Measurements from ENCODE around the gene ZNG1C.
A peak's percentile ranks its signal among the peaks of the same experiment; 100 is the strongest.
"Not testable (repeated sequence)": the region's sequence is repeated elsewhere in the genome, so short reads cannot be mapped to it uniquely, and the experiment has no call there.

DNA sequence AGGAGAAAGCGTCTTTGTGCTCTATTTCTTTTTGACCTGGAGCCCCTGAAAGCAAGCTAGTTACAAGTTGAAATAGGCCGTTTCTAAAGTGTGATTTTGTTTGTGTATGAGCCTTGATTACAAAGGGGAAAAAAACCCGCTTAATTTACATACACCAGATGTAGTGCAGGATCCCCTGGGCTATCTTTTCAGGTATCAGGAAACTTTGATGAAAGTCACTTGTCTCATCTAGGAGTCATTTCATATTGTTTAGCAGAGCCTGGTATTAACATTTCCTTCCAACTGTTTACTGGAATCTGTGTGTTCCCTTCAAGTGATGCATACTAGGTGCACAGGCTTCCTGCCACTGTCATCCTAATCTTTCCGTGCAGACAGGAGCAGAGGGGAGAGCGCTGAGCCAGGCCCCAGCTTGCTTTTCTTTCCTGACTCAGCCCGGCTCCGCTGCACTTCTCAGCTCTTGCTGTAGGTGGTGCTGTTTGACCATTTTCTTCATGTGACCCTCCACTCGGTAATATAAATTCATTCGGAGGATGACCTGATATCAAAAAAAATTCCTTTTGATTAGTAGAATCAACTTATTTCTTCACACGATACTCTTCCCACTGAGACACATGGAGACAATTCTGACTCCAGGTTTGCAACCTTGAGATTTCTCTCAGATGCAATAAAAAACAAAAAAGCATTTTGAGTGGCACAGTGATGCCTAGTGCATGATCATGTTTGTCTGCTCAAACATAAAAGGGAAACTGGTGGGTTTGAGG, 100.7 kb downstream of the ZNG1C start:
- TF ChIP-seq, protein P1, sequence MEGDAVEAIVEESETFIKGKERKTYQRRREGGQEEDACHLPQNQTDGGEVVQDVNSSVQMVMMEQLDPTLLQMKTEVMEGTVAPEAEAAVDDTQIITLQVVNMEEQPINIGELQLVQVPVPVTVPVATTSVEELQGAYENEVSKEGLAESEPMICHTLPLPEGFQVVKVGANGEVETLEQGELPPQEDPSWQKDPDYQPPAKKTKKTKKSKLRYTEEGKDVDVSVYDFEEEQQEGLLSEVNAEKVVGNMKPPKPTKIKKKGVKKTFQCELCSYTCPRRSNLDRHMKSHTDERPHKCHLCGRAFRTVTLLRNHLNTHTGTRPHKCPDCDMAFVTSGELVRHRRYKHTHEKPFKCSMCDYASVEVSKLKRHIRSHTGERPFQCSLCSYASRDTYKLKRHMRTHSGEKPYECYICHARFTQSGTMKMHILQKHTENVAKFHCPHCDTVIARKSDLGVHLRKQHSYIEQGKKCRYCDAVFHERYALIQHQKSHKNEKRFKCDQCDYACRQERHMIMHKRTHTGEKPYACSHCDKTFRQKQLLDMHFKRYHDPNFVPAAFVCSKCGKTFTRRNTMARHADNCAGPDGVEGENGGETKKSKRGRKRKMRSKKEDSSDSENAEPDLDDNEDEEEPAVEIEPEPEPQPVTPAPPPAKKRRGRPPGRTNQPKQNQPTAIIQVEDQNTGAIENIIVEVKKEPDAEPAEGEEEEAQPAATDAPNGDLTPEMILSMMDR (IDR thresholded peaks at IDR 0.05 in 8 of 11, conservative IDR thresholded peaks at IDR 0.05 in 3 of 11): peak in 5 of 11 experiments; percentile 35 to 53 (median 43)
- TF ChIP-seq POLR2AphosphoS5, POLR2A (IDR thresholded peaks at IDR 0.05): not testable (repeated sequence)

All from spleen (tissue), 7 donors.